Endodermal cell (in vitro differentiated cells): ENCODE data around the gene PRKG2. TPM values are rescaled to one million over a fixed set of nuclear protein-coding genes. Genes with fewer than 3 reads are reported as not detected.

Experiments used
- DNase-seq: peaks from one replicate; pipeline ENCODE4 v3.0.0-alpha.2; 2017
- H3K27ac ChIP-seq: 2 replicates; pipeline ENCODE4 v1.5.1; 2013; ENCODE audit warnings: mild to moderate bottlenecking, low read depth, low read length, moderate library complexity
- H3K27me3 ChIP-seq: 2 replicates; pipeline ENCODE4 v1.6.1; 2013; ENCODE audit warnings: mild to moderate bottlenecking, low read length, moderate library complexity; ENCODE audit not compliant: insufficient read depth, control insufficient read depth, poor library complexity, severe bottlenecking
- H3K36me3 ChIP-seq: 2 replicates; pipeline ENCODE4 v1.7.0; 2013; ENCODE audit warnings: mild to moderate bottlenecking, low read length, moderate library complexity; ENCODE audit not compliant: control insufficient read depth, insufficient read depth
- H3K4me1 ChIP-seq: one replicate; pipeline ENCODE4 v1.7.0; 2013; ENCODE audit warnings: low read length; ENCODE audit not compliant: control insufficient read depth, insufficient read depth
- H3K4me3 ChIP-seq: 2 replicates; pipeline ENCODE4 v1.5.1; 2013; ENCODE audit warnings: mild to moderate bottlenecking, low read length, moderate library complexity
- H3K9ac ChIP-seq: 2 replicates; pipeline ENCODE4 v1.6.1; 2013; ENCODE audit warnings: mild to moderate bottlenecking, low read length, moderate library complexity; ENCODE audit not compliant: poor library complexity, severe bottlenecking; ENCODE audit errors: extremely low read depth
- H3K9me3 ChIP-seq: 2 replicates; pipeline ENCODE4 v1.6.1; 2013; ENCODE audit warnings: mild to moderate bottlenecking, low read length, moderate library complexity; ENCODE audit not compliant: control insufficient read depth
- H3K27ac Mint-ChIP-seq: 2 replicates; pipeline ENCODE4 v1.8.0; 2020; ENCODE audit warnings: mixed read lengths
- H3K27me3 Mint-ChIP-seq: 2 replicates; pipeline ENCODE4 v1.8.0; 2021; ENCODE audit warnings: mild to moderate bottlenecking, mixed read lengths; ENCODE audit not compliant: insufficient read depth
- H3K36me3 Mint-ChIP-seq: 2 replicates; pipeline ENCODE4 v1.8.0; 2020; ENCODE audit warnings: low read depth, mixed read lengths
- H3K4me1 Mint-ChIP-seq: 2 replicates; pipeline ENCODE4 v1.8.0; 2020; ENCODE audit warnings: mixed read lengths
- H3K4me3 Mint-ChIP-seq: 2 replicates; pipeline ENCODE4 v1.8.0; 2020; ENCODE audit warnings: mild to moderate bottlenecking, moderate library complexity, mixed read lengths
- H3K9me3 Mint-ChIP-seq: 2 replicates; pipeline ENCODE4 v1.8.0; 2020; ENCODE audit warnings: mild to moderate bottlenecking, mixed read lengths
- WGBS, 2 experiments: methylation state at CpG; one replicate each; pipeline versions ENCODE4 v1.1.5 to v1.1.7; 2013; ENCODE audit warnings: missing lambda C conversion rate in 2 of 2, mixed read lengths in 1 of 2; ENCODE audit not compliant: insufficient coverage in 1 of 2, insufficient read length in 1 of 2; 5-methylcytosine and 5-hydroxymethylcytosine counted together
- total RNA-seq, 2 donors: library from RNA; stranded (reverse); fragmentation: NEBNext Ultra II Directional in 1 of 2; extraction: Animal tissue kit (Norgen Biotek cat#: 25700) in 1 of 2; gene quantifications; 2 replicates in 1 of 2; 3 replicates in 1 of 2; pipeline ENCODE4 v1.2.1, GENCODE V29; 2021
- TF ChIP-seq, protein P1 (sequence below): fragments of 200-600 bp; sonication (generic); conservative IDR thresholded peaks from 2 replicates; pipeline ENCODE4 v1.5.0; 2021; ENCODE audit warnings: antibody characterized with exemption, mild to moderate bottlenecking

PRKG2 gene
- total RNA-seq, 2 donors from 2014 or later = 1.3 to 2.4 TPM

DNA sequence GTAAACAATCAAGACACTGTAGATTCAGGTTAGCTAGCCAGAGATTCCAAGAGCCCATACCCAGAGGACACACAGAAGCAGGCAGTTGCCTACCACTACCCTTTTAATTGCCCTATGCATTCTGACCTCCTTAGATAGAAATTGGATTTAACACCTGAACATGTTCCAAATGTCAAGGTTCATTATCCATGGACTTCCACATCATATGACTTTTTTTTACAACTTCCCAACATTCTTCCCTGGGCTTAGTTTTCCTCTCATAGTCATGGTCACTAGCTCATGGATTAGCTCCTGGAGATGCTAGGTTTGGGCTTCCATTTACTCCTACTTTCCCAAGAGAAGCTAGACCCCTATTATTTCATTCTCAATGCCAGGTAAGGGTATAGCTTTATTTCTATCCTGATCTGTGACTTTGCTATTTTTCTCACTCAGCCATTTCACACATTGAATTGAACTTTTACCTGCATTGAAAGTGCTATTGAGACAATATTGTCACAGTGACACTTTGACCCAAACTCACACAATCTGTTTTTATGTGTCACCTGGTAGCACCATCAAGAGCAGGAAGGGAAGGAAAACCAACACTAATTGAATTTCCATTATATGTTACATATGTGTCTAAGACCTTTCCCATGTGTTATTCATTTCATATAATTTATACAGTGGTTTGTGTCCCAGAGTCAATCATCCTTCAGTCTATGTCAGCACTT is 44.0 kb upstream of the PRKG2 start:
- no peaks in the 10 kb centered on the region for H3K27me3 Mint-ChIP-seq
- peaks cover 4% of the 10 kb centered on the region for H3K4me1 Mint-ChIP-seq
- no peak overlapping the region for H3K27ac Mint-ChIP-seq
- TF ChIP-seq, protein P1, sequence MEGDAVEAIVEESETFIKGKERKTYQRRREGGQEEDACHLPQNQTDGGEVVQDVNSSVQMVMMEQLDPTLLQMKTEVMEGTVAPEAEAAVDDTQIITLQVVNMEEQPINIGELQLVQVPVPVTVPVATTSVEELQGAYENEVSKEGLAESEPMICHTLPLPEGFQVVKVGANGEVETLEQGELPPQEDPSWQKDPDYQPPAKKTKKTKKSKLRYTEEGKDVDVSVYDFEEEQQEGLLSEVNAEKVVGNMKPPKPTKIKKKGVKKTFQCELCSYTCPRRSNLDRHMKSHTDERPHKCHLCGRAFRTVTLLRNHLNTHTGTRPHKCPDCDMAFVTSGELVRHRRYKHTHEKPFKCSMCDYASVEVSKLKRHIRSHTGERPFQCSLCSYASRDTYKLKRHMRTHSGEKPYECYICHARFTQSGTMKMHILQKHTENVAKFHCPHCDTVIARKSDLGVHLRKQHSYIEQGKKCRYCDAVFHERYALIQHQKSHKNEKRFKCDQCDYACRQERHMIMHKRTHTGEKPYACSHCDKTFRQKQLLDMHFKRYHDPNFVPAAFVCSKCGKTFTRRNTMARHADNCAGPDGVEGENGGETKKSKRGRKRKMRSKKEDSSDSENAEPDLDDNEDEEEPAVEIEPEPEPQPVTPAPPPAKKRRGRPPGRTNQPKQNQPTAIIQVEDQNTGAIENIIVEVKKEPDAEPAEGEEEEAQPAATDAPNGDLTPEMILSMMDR = no peak
- no peaks in the 10 kb centered on the region for H3K36me3 Mint-ChIP-seq
- H3K9ac ChIP-seq = no peak overlapping the region
- no peak for DNase-seq
- H3K4me1 ChIP-seq = no peaks in the 10 kb centered on the region
- H3K36me3 ChIP-seq = no peaks in the 10 kb centered on the region
- no peaks in the 10 kb centered on the region for H3K27me3 ChIP-seq
- H3K9me3 ChIP-seq = no peaks in the 10 kb centered on the region
- no peak overlapping the region for H3K27ac ChIP-seq
- no peaks in the 10 kb centered on the region for H3K9me3 Mint-ChIP-seq
- H3K4me3 ChIP-seq = no peak overlapping the region
- no peak overlapping the region for H3K4me3 Mint-ChIP-seq

DNA sequence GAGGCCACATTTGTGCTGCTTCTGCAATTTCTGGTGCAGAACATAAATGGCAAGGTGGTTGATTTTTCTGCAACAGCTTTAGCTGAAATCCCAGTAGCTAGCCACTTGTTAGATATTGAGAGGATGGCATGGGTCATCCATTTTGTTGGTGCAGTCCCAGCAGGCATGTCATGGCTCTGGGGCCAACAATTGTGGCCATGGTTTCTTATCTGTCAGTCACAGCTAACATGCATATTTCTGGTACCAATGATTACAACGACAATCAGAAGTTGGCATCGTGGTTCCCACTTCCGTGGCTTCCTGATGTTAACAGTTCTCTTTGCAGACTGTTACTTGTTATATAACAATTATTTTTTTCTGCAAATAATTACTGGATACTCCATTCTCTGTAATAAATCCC is 42.8 kb upstream of the PRKG2 start:
- Histone ChIP-seq H3K9ac (no peak overlapping the region), H3K36me3 (no peaks in the 10 kb centered on the region), H3K4me1 (no peaks in the 10 kb centered on the region), H3K27me3 (no peaks in the 10 kb centered on the region), H3K9me3 (no peaks in the 10 kb centered on the region), H3K27ac (no peak overlapping the region), H3K4me3 (no peak overlapping the region)
- 63 to 93% methylated on average over 2 to 3 of the region's 3 CpGs for WGBS, 2 experiments
- Mint-ChIP-seq H3K27ac (no peak overlapping the region), H3K27me3 (no peaks in the 10 kb centered on the region), H3K4me1 (peaks cover 4% of the 10 kb centered on the region), H3K36me3 (no peaks in the 10 kb centered on the region), H3K9me3 (no peaks in the 10 kb centered on the region), H3K4me3 (no peak overlapping the region)
- no peak for DNase-seq
- TF ChIP-seq, protein P1 = no peak

DNA sequence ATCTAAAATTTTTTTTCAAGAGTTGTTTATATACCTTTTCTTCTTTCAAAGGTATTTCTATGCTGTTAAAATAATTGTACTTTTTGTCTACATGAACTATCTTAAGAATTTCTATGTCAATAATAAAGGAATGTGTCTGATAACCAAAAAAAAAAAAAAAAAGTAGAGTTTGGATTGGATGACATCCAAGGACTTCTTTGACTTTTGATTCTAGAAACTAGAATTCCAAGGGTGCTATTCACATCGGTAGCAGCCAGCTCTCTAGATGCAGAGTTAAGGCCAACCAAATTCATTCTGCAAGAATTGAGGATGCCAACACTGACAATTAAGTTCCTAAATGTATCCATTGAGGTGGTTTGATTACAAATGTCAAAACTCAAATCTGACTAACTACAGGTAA is 42.0 kb upstream of the PRKG2 start:
- Mint-ChIP-seq H3K27ac (no peak overlapping the region), H3K27me3 (no peaks in the 10 kb centered on the region), H3K4me3 (no peak overlapping the region), H3K4me1 (peaks cover 4% of the 10 kb centered on the region), H3K36me3 (no peaks in the 10 kb centered on the region), H3K9me3 (no peaks in the 10 kb centered on the region)
- Histone ChIP-seq H3K9me3 (no peaks in the 10 kb centered on the region), H3K9ac (no peak overlapping the region), H3K27ac (no peak overlapping the region), H3K36me3 (no peaks in the 10 kb centered on the region), H3K4me3 (no peak overlapping the region), H3K4me1 (no peaks in the 10 kb centered on the region), H3K27me3 (no peaks in the 10 kb centered on the region)
- 95% methylated on average over 1 of the region's 1 CpG; no CpG with 5 or more reads in 1 of the 2 experiments for WGBS, 2 experiments
- TF ChIP-seq, protein P1 = no peak
- DNase-seq = no peak
